ENCODE results near the gene PLEKHF1. TPM values are rescaled to one million over a fixed set of nuclear protein-coding genes. Genes with fewer than 3 reads are reported as not detected.

Gene PLEKHF1
- total RNA-seq, 1 donor from 2014 or later: 26.7 TPM

GRCh38 chr19:29681422-29682235, 16.4 kb downstream of the PLEKHF1 start:
- H3K4me1 Mint-ChIP-seq: peaks cover 34% of the 10 kb centered on the region
- H3K27me3 Mint-ChIP-seq: no peaks in the 10 kb centered on the region
- peak; percentile 63 for DNase-seq
- peak overlapping the region; percentile 63 for H3K4me3 Mint-ChIP-seq
- H3K9me3 Mint-ChIP-seq: no peaks in the 10 kb centered on the region
- H3K27ac Mint-ChIP-seq: peak overlapping the region; percentile 88
- peaks cover 16% of the 10 kb centered on the region for H3K36me3 Mint-ChIP-seq (ENCODE audit: low read depth)
- intact Hi-C loops (cut with micrococcal nuclease): loop anchor here (5.0 kb wide), 1 partner anchor 36 kb away; the partner anchor contains the start of gene C19orf12

DNA sequence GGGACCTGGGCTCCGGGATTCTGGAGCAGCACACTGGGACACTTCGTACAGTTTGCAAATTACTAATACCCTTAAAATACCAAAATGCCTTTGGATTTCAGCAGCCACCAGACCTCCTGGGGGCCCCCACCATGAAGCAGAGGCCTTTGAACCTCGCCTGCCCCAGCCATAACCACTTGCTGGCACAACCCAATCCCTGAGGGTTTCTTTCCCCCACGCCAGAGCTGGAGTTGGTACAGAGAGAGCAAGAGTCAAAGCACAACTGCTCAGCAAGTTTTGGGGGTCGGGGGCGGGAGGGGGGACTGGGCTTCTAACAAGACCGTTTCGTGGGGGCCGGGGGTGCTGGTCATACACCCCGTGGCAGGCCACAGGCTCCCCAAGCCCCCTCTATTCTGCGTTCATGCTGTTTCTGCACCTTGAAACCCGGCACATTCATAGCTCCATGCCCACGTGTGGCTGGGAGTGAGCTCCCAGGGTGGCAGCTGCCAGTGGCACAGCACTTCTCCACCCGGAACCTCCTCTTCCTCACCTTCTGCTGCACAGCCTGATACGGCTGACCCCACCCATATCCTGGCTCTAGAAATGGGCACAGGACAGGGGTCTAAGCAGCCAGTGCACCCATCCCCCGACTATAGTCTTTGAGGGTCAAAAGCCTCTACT, 17.1 kb downstream of the PLEKHF1 start:
- no peaks in the 10 kb centered on the region for H3K9me3 Mint-ChIP-seq
- no peak overlapping the region for H3K4me3 Mint-ChIP-seq
- H3K27ac Mint-ChIP-seq: no peak overlapping the region
- intact Hi-C loops (cut with micrococcal nuclease): loop anchor here (5.0 kb wide), 1 partner anchor 35 kb away; the partner anchor contains the start of gene C19orf12
- H3K4me1 Mint-ChIP-seq: peaks cover 37% of the 10 kb centered on the region
- no peaks in the 10 kb centered on the region for H3K27me3 Mint-ChIP-seq
- no peak for DNase-seq
- H3K36me3 Mint-ChIP-seq (ENCODE audit: low read depth): peaks cover 11% of the 10 kb centered on the region

DNA sequence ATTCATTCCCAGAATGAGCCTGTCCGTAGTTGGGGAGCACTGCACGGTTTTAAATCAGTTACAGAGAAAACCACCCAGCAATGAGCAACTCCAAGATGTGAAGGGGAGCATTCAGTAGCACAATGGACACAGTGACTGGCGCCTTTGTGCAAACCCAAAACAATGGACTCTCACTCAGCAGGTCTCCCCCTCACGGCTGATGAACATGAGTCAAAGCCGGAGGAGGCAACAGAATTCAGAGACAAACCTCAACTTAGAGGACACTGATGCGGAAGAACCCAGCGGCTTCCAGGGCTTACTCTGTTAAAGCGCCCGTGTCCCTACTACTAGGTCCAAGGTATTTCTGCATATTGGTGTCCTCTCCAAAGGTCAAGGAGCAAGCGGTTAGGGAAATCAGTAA, 17.7 kb downstream of the PLEKHF1 start:
- no peak for DNase-seq
- no peaks in the 10 kb centered on the region for H3K9me3 Mint-ChIP-seq
- H3K27ac Mint-ChIP-seq: no peak overlapping the region
- no peak overlapping the region for H3K4me3 Mint-ChIP-seq
- intact Hi-C loops (cut with micrococcal nuclease): loop anchor here (5.0 kb wide), 1 partner anchor 34 kb away; the partner anchor contains the start of gene C19orf12
- H3K27me3 Mint-ChIP-seq: no peaks in the 10 kb centered on the region
- peaks cover 11% of the 10 kb centered on the region for H3K36me3 Mint-ChIP-seq (ENCODE audit: low read depth)
- peaks cover 43% of the 10 kb centered on the region for H3K4me1 Mint-ChIP-seq

- Mint-ChIP-seq H3K27ac (peak overlapping the region; percentile 66), H3K27me3 (no peaks in the 10 kb centered on the region), H3K4me3 (no peak overlapping the region), H3K36me3 (ENCODE audit: low read depth) (peaks cover 8% of the 10 kb centered on the region), H3K4me1 (peaks cover 47% of the 10 kb centered on the region), H3K9me3 (no peaks in the 10 kb centered on the region)
- intact Hi-C loops (cut with micrococcal nuclease): loop anchor here (5.0 kb wide), 1 partner anchor 63 kb away; no protein-coding TSS in a partner anchor
- no peak for DNase-seq
Measured at GRCh38 chr19:29685326-29685725, 20.1 kb downstream of the PLEKHF1 start.

DNA sequence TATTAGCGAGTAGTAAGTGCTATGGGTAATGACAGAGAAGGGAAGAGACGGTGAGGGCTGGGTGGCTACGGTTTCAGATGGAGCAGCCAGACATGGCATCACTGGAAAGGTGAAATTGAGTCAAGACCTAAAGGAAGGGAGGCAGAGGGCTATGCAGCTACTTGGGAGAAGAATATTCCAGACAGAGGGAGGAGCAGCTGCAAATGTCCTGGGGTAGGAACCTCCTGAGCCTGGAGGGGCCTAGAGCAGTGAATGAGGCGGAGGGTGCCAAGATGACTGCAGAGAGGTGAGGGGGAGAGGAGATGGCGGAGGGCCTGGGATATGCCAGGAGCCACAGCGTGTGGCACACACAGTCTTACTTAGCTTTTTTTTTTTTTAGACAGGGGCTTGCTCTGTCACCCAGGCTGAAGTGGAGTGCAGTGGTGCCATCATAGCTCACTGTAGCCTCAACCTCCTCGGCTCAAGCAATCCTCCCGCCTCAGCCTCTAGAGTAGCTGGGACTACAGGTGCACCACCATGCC, 21.1 kb downstream of the PLEKHF1 start:
- peaks cover 46% of the 10 kb centered on the region for H3K4me1 Mint-ChIP-seq
- DNase-seq: no peak
- intact Hi-C loops (cut with micrococcal nuclease): loop anchor here (5.0 kb wide), 1 partner anchor 64 kb away; no protein-coding TSS in a partner anchor
- no peak overlapping the region for H3K4me3 Mint-ChIP-seq
- no peaks in the 10 kb centered on the region for H3K9me3 Mint-ChIP-seq
- H3K27me3 Mint-ChIP-seq: no peaks in the 10 kb centered on the region
- peak overlapping the region; percentile 76 for H3K27ac Mint-ChIP-seq
- H3K36me3 Mint-ChIP-seq (ENCODE audit: low read depth): peaks cover 8% of the 10 kb centered on the region

- peaks cover 8% of the 10 kb centered on the region for H3K36me3 Mint-ChIP-seq (ENCODE audit: low read depth)
- H3K27ac Mint-ChIP-seq: peak overlapping the region; percentile 90
- peak overlapping the region; percentile 49 for H3K4me3 Mint-ChIP-seq
- H3K4me1 Mint-ChIP-seq: peaks cover 44% of the 10 kb centered on the region
- peak; percentile 65 for DNase-seq
- intact Hi-C loops (cut with micrococcal nuclease): loop anchor here (1.0 to 5.0 kb wide), 3 partner anchors 14 to 65 kb away; no protein-coding TSS in a partner anchor
- no peaks in the 10 kb centered on the region for H3K27me3 Mint-ChIP-seq
- no peaks in the 10 kb centered on the region for H3K9me3 Mint-ChIP-seq
Measured at GRCh38 chr19:29687244-29687896, 22.1 kb downstream of the PLEKHF1 start.

GRCh38 chr19:29687897-29688728, 22.9 kb downstream of the PLEKHF1 start:
- H3K4me1 Mint-ChIP-seq: peaks cover 41% of the 10 kb centered on the region
- H3K9me3 Mint-ChIP-seq: no peaks in the 10 kb centered on the region
- peaks cover 8% of the 10 kb centered on the region for H3K36me3 Mint-ChIP-seq (ENCODE audit: low read depth)
- no peak overlapping the region for H3K4me3 Mint-ChIP-seq
- intact Hi-C loops (cut with micrococcal nuclease): loop anchor here (1.0 to 5.0 kb wide), 3 partner anchors 15 to 66 kb away; no protein-coding TSS in a partner anchor
- H3K27me3 Mint-ChIP-seq: no peaks in the 10 kb centered on the region
- peak overlapping the region; percentile 90 for H3K27ac Mint-ChIP-seq
- no peak for DNase-seq

GRCh38 chr19:29690842-29691241, 25.6 kb downstream of the PLEKHF1 start:
- intact Hi-C loops (cut with micrococcal nuclease): loop anchor here (1.0 kb wide), 3 partner anchors 18 to 81 kb away; no protein-coding TSS in a partner anchor
- H3K4me1 Mint-ChIP-seq: peaks cover 45% of the 10 kb centered on the region
- no peak overlapping the region for H3K4me3 Mint-ChIP-seq
- no peaks in the 10 kb centered on the region for H3K27me3 Mint-ChIP-seq
- peak overlapping the region; percentile 71 for H3K27ac Mint-ChIP-seq
- H3K9me3 Mint-ChIP-seq: no peaks in the 10 kb centered on the region
- H3K36me3 Mint-ChIP-seq (ENCODE audit: low read depth): peaks cover 9% of the 10 kb centered on the region
- peak; percentile 90 for DNase-seq

- peaks cover 8% of the 10 kb centered on the region for H3K36me3 Mint-ChIP-seq (ENCODE audit: low read depth)
- H3K4me1 Mint-ChIP-seq: peaks cover 22% of the 10 kb centered on the region
- no peak overlapping the region for H3K4me3 Mint-ChIP-seq
- no peaks in the 10 kb centered on the region for H3K27me3 Mint-ChIP-seq
- no peak for DNase-seq
- H3K9me3 Mint-ChIP-seq: no peaks in the 10 kb centered on the region
- H3K27ac Mint-ChIP-seq: no peak overlapping the region
- intact Hi-C loops (cut with micrococcal nuclease): loop anchor here (1.0 kb wide), 1 partner anchor 22 kb away; no protein-coding TSS in a partner anchor
Measured at GRCh38 chr19:29694161-29694560, 28.9 kb downstream of the PLEKHF1 start.

- Mint-ChIP-seq H3K36me3 (ENCODE audit: low read depth) (peaks cover 3% of the 10 kb centered on the region), H3K9me3 (no peaks in the 10 kb centered on the region), H3K27me3 (no peaks in the 10 kb centered on the region), H3K4me1 (peaks cover 17% of the 10 kb centered on the region), H3K4me3 (no peak overlapping the region), H3K27ac (peak overlapping the region; percentile 34)
- peak; percentile 95 for DNase-seq
- intact Hi-C loops (cut with micrococcal nuclease): loop anchor here (1.0 kb wide), 1 partner anchor 21 kb away; no protein-coding TSS in a partner anchor
Measured at GRCh38 chr19:29694669-29695627, 29.7 kb downstream of the PLEKHF1 start.

DNA sequence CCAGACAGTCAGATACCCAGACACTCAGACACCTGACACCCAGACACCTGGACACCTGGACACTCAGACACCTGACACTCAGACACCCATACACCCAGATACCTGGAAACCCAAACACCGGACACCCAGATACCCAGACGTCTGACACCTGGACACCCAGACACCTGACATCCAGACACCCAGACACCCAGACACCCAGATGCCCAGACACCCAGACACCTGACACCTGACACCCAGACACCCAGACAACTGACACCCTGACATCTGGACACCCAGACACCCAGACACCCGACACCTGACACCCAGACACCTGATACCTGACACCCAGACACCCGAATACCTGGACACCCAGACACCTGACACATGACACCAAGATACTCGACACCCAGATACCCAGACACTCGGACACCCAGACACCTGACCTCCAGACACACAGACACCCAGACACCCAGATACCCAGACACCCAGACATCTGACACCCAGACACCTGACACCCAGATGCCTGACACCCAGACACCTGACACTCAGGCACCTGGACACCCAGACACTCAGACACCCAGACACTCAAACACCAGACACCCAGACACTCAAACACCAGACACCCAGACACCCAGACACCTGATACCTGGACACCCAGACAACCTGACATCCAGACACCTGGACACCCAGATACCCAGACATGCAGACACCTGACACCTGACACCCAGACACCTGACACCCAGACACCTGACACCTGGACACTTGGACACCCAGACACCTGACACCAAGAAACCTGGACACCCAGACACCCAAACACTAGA, 30.7 kb downstream of the PLEKHF1 start:
- DNase-seq: no peak
- Mint-ChIP-seq H3K9me3 (no peaks in the 10 kb centered on the region), H3K27me3 (no peaks in the 10 kb centered on the region), H3K27ac (peak overlapping the region; percentile 20), H3K36me3 (ENCODE audit: low read depth) (peaks cover 3% of the 10 kb centered on the region), H3K4me3 (no peak overlapping the region), H3K4me1 (peaks cover 12% of the 10 kb centered on the region)
- intact Hi-C loops (cut with micrococcal nuclease): no loop called here

All from activated CD4-positive, alpha-beta T cell treated with anti-CD3 and anti-CD28 coated beads, Interleukin-2, amount 10 ng/mL, durations not matched to agents 24 days and 14 days (primary cell).